Measurements from ENCODE around the gene COL23A1. TPM values are rescaled to one million over a fixed set of nuclear protein-coding genes. Genes with fewer than 3 reads are reported as not detected.

Gene COL23A1
- total RNA-seq, 1 experiment from 2014 or later: 15.0 TPM

GRCh38 chr5:178271726-178272479 lies 318.3 kb downstream of the COL23A1 start (continued):
- TF ChIP-seq PRDM15 (CRISPR knock-in tag; IDR thresholded peaks at IDR 0.05): no peak
- TF ChIP-seq ERG (CRISPR knock-in tag; IDR thresholded peaks at IDR 0.05): no peak
- TF ChIP-seq KAT7 (CRISPR knock-in tag; IDR thresholded peaks at IDR 0.05; ENCODE audit: borderline replicate concordance): no peak
- TF ChIP-seq EMX1 (CRISPR knock-in tag; IDR thresholded peaks at IDR 0.05): no peak
- no peak for TF ChIP-seq ESRRA (CRISPR knock-in tag; IDR thresholded peaks at IDR 0.05; ENCODE audit: borderline replicate concordance)

- H3K4me1 Mint-ChIP-seq: no peaks in the 10 kb centered on the region
- H3K9me3 Mint-ChIP-seq: peaks cover 11% of the 10 kb centered on the region; the same call in 1 of the 2 replicates
- CTCF ChIA-PET: interaction anchor here (0.6 to 2.6 kb wide), 5 partner anchors 12 to 319 kb away, joined by 3 to 12 read pairs (median 6); partner anchors contain the start of gene COL23A1
- no peak for DNase-seq (ENCODE audit: low spot score)
- H3K4me3 Mint-ChIP-seq: no peak overlapping the region
- peaks cover 4% of the 10 kb centered on the region for H3K27me3 Mint-ChIP-seq (ENCODE audit: low read depth)
- no peak for ATAC-seq
- H3K36me3 Mint-ChIP-seq: peaks cover 6% of the 10 kb centered on the region; the same call in 1 of the 2 replicates
- no peak overlapping the region for H3K27ac Mint-ChIP-seq
- POLR2A ChIA-PET: no interaction called here
- TF ChIP-seq ELF4 (CRISPR knock-in tag; IDR thresholded peaks at IDR 0.05; ENCODE audit: low read depth) (no peak), PRRX2 (CRISPR knock-in tag; IDR thresholded peaks at IDR 0.05) (no peak), NFATC4 (CRISPR knock-in tag; IDR thresholded peaks at IDR 0.05) (no peak), HMGXB4 (CRISPR knock-in tag; IDR thresholded peaks at IDR 0.05) (no peak), CTCF (IDR thresholded peaks at IDR 0.05) (no peak), ATF3 (CRISPR knock-in tag; conservative IDR thresholded peaks at IDR 0.05) (no peak), IRF1 (CRISPR knock-in tag; IDR thresholded peaks at IDR 0.05) (no peak), FOXP4 (CRISPR knock-in tag; IDR thresholded peaks at IDR 0.05) (no peak), ZNF121 (CRISPR knock-in tag; IDR thresholded peaks at IDR 0.05) (no peak), ZNF281 (CRISPR knock-in tag; IDR thresholded peaks at IDR 0.05) (no peak), CBFB (CRISPR knock-in tag; IDR thresholded peaks at IDR 0.05; ENCODE audit: low read depth) (no peak), KAT7 (CRISPR knock-in tag; IDR thresholded peaks at IDR 0.05; ENCODE audit: borderline replicate concordance) (no peak), MYBL2 (CRISPR knock-in tag; IDR thresholded peaks at IDR 0.05) (no peak), SP1 (CRISPR knock-in tag; conservative IDR thresholded peaks at IDR 0.05) (no peak), ZNF512 (CRISPR knock-in tag; IDR thresholded peaks at IDR 0.05; ENCODE audit: borderline replicate concordance) (no peak)
Observed at GRCh38 chr5:178271231-178271630, 319.0 kb downstream of the COL23A1 start.
